ENCODE measurements around the gene DDX56. TPM values are rescaled to one million over a fixed set of nuclear protein-coding genes. Genes with fewer than 3 reads are reported as not detected.

Gene DDX56
- total and polyA plus RNA-seq, 2 of the 4 experiments (the other 2 are of a cell fraction) = 59.4 to 67.7 TPM

- intact Hi-C loops (cut with micrococcal nuclease) (no loop called here), dilution Hi-C loops (cut with HindIII; ENCODE audit: low sequenced_read_pairs, unreplicated experiment) (no loop called here), in situ Hi-C loops (cut with MboI; ENCODE audit: low sequenced_read_pairs) (no loop called here)
- H4K8ac ChIP-seq (ENCODE audit: low read depth in 2 of 2, low read length in 2 of 2) = peak overlapping the region in 1 of 2 experiments; percentile 40; a peak in 1 of 4 replicates
- no peak overlapping the region for H3K9ac ChIP-seq (ENCODE audit: low read depth, low read length)
- H3K9me1 ChIP-seq (ENCODE audit: insufficient read depth, low read length) = peaks cover 16% of the 10 kb centered on the region
- peak overlapping the region; percentile 71; the same call in 1 of the 2 replicates for H2BK120ac ChIP-seq (ENCODE audit: low read depth, low read length)
- WGBS, 2 experiments (ENCODE audit: extremely low coverage in 2 of 2, insufficient read length in 1 of 2) = 64% methylated on average over 6 of the region's 8 CpGs; no CpG with 5 or more reads in 1 of the 2 experiments
- peak overlapping the region; percentile 72; the same call in 1 of the 2 replicates for H2BK20ac ChIP-seq (ENCODE audit: low read depth, low read length)
- no peaks in the 10 kb centered on the region for H3K36me3 ChIP-seq (ENCODE audit: control insufficient read depth, insufficient read depth, low read length)
- ATAC-seq (ENCODE audit: low read depth) (peak; percentile 81), DNase-seq (peak; percentile 41)
- ChIA-PET POLR2A (ENCODE audit: unreplicated experiment) (no interaction called here), CTCF (interaction anchor here (1.0 to 1.4 kb wide), 2 partner anchors 9 to 15 kb away, joined by 4 read pairs; no protein-coding TSS in a partner anchor)
- peak overlapping the region; percentile 0; the same call in 1 of the 2 replicates for H2AK5ac ChIP-seq (ENCODE audit: low read depth, low read length)
- no peak overlapping the region for H3K23ac ChIP-seq (ENCODE audit: low read depth, low read length)
- H3K27me3 ChIP-seq (ENCODE audit: control insufficient read depth, insufficient read depth, low read length) = no peaks in the 10 kb centered on the region
- peak overlapping the region; percentile 61; the same call in 1 of the 2 replicates for H3K18ac ChIP-seq (ENCODE audit: low read depth, low read length)
- TF ChIP-seq FOS (IDR thresholded peaks at IDR 0.05; ENCODE audit: low read depth, low read length) (no peak), CHD1 (IDR thresholded peaks at IDR 0.05; ENCODE audit: low read depth, low read length) (no peak), MAFK (IDR thresholded peaks at IDR 0.05; ENCODE audit: low read depth, low read length) (no peak), RCOR1 (IDR thresholded peaks at IDR 0.05; ENCODE audit: insufficient replicate concordance, low read length) (no peak), SMC3 (IDR thresholded peaks at IDR 0.05; ENCODE audit: low read depth, low read length) (no peak), BHLHE40 (IDR thresholded peaks at IDR 0.05; ENCODE audit: low read depth, low read length) (no peak), RFX5 (IDR thresholded peaks at IDR 0.05; ENCODE audit: low read depth, low read length) (no peak), MXI1 (IDR thresholded peaks at IDR 0.05; ENCODE audit: borderline replicate concordance, low read depth, low read length) (no peak), POLR2A (IDR thresholded peaks at IDR 0.05; ENCODE audit: low read depth, low read length) (no peak), CTCF (conservative IDR thresholded peaks at IDR 0.05; ENCODE audit: low read depth, low read length) (no peak), RAD21 (IDR thresholded peaks at IDR 0.05; ENCODE audit: low read length) (no peak)
- peaks cover 16% of the 10 kb centered on the region for H3K4me1 ChIP-seq (ENCODE audit: control insufficient read depth, insufficient read depth, low read length)
- peak overlapping the region; percentile 69; the same call in 1 of the 2 replicates for H3K4ac ChIP-seq (ENCODE audit: low read depth, low read length)
- H2BK5ac ChIP-seq (ENCODE audit: low read depth, low read length, poor library complexity, severe bottlenecking) = peak overlapping the region; percentile 25
- H2AFZ ChIP-seq (replicated peaks; ENCODE audit: low read length, poor library complexity) = peak overlapping the region; percentile 70
- no peak overlapping the region for H3K56ac ChIP-seq (ENCODE audit: extremely low read depth, insufficient read depth, low read length)
- BruUV-seq (replicated peaks) = no TSS peak
- H3K4me2 ChIP-seq (ENCODE audit: low read depth, low read length) = peak overlapping the region; percentile 40; the same call in 1 of the 2 replicates
- peak overlapping the region; percentile 82 for H2AK9ac ChIP-seq (replicated peaks; ENCODE audit: low read depth, low read length, poor library complexity)
- H3K4me3 ChIP-seq (ENCODE audit: insufficient read depth, low read depth, low read length) = no peak overlapping the region
- peak overlapping the region; percentile 25; the same call in 1 of the 2 replicates for H4K5ac ChIP-seq (ENCODE audit: low read depth, low read length)
- peak overlapping the region; percentile 23; the same call in 1 of the 3 replicates for H2BK15ac ChIP-seq (ENCODE audit: low read depth, low read length)
- no peaks in the 10 kb centered on the region for H3K9me3 ChIP-seq (ENCODE audit: control insufficient read depth, insufficient read depth, low read length)
- no peaks in the 10 kb centered on the region for H3K79me1 ChIP-seq (ENCODE audit: low read depth in 1 of 2, low read length in 2 of 2)
- H4K20me1 ChIP-seq (ENCODE audit: insufficient read depth, low read length) = no peaks in the 10 kb centered on the region
- peak overlapping the region; percentile 55 for H4K91ac ChIP-seq (ENCODE audit: insufficient read depth, low read depth, low read length)
- H3K14ac ChIP-seq (replicated peaks; ENCODE audit: low read depth, low read length) = no peak overlapping the region; the same call in 1 of the 2 replicates
- peak overlapping the region; percentile 80; the same call in 1 of the 2 replicates for H3K27ac ChIP-seq (ENCODE audit: insufficient read depth, low read length)
Measured at GRCh38 chr7:44533301-44534055, 40.2 kb downstream of the DDX56 start.
